Neutrophil (primary cell): ENCODE measurements around the gene ZNF385D.

Experiments
- H3K27ac ChIP-seq: fragments of 200-600 bp; sonication (generic); 2 replicates; pipeline ENCODE4 v1.5.1; 2016; ENCODE audit warnings: mild to moderate bottlenecking, moderate library complexity
- H3K27me3 ChIP-seq: fragments of 200-600 bp; sonication (generic); 2 replicates; pipeline ENCODE4 v1.6.0; 2016; ENCODE audit warnings: mild to moderate bottlenecking
- H3K36me3 ChIP-seq: fragments of 200-600 bp; sonication (generic); 2 replicates; pipeline ENCODE4 v1.5.1; 2017
- H3K4me1 ChIP-seq, 2 experiments: fragments of 200-600 bp in 1 of 2; sonication (generic) in 1 of 2; 1 replicate in 1 of 2; 2 replicates in 1 of 2; pipeline versions ENCODE4 v1.5.1 to v1.6.1; 2013 to 2016; ENCODE audit warnings: low read depth in 1 of 2, low read length in 1 of 2, mild to moderate bottlenecking in 1 of 2, moderate library complexity in 1 of 2; ENCODE audit not compliant: control insufficient read depth in 1 of 2, insufficient read depth in 1 of 2
- H3K4me3 ChIP-seq, 2 experiments: fragments of 200-600 bp in 1 of 2; sonication (generic) in 1 of 2; 1 replicate in 1 of 2; 2 replicates in 1 of 2; pipeline ENCODE4 v1.5.1; 2013 to 2016; ENCODE audit warnings: low read depth in 1 of 2, low read length in 1 of 2, mild to moderate bottlenecking in 1 of 2, moderate library complexity in 1 of 2
- H3K9me3 ChIP-seq: fragments of 200-600 bp; sonication (generic); 2 replicates; pipeline ENCODE4 v1.5.1; 2016
- CTCF ChIP-seq: fragments of 200-600 bp; sonication (generic); IDR thresholded peaks from 2 replicates; pipeline ENCODE4 v1.5.1; 2016; ENCODE audit warnings: antibody characterized with exemption

The ZNF385D gene

GRCh38 chr3:21477541-21478288 lies 273.3 kb downstream of the ZNF385D start:
- Histone ChIP-seq H3K36me3 (no peaks in the 10 kb centered on the region), H3K27ac (no peak overlapping the region), H3K27me3 (no peaks in the 10 kb centered on the region), H3K4me1 (no peaks in the 10 kb centered on the region), H3K9me3 (no peaks in the 10 kb centered on the region), H3K4me3 (no peak overlapping the region)
- TF ChIP-seq CTCF = no peak

GRCh38 chr3:21466476-21466875 lies 284.5 kb downstream of the ZNF385D start:
- Histone ChIP-seq H3K36me3 (no peaks in the 10 kb centered on the region), H3K4me3 (no peak overlapping the region), H3K4me1 (no peaks in the 10 kb centered on the region), H3K27ac (no peak overlapping the region), H3K9me3 (no peaks in the 10 kb centered on the region), H3K27me3 (no peaks in the 10 kb centered on the region)
- TF ChIP-seq CTCF = no peak

- Histone ChIP-seq H3K27me3 (no peaks in the 10 kb centered on the region), H3K36me3 (no peaks in the 10 kb centered on the region), H3K4me1 (no peaks in the 10 kb centered on the region), H3K4me3 (no peak overlapping the region), H3K27ac (no peak overlapping the region), H3K9me3 (no peaks in the 10 kb centered on the region)
- no peak for TF ChIP-seq CTCF
Measured at GRCh38 chr3:21464746-21465145, 286.3 kb downstream of the ZNF385D start.

GRCh38 chr3:21463319-21463718 lies 287.7 kb downstream of the ZNF385D start:
- no peaks in the 10 kb centered on the region for H3K4me1 ChIP-seq
- TF ChIP-seq CTCF = no peak
- no peak overlapping the region for H3K27ac ChIP-seq
- H3K4me3 ChIP-seq = no peak overlapping the region
- no peaks in the 10 kb centered on the region for H3K9me3 ChIP-seq
- H3K27me3 ChIP-seq = no peaks in the 10 kb centered on the region
- no peaks in the 10 kb centered on the region for H3K36me3 ChIP-seq

- TF ChIP-seq CTCF = no peak
- H3K36me3 ChIP-seq = no peaks in the 10 kb centered on the region
- H3K4me1 ChIP-seq = no peaks in the 10 kb centered on the region
- H3K9me3 ChIP-seq = no peaks in the 10 kb centered on the region
- no peak overlapping the region for H3K4me3 ChIP-seq
- no peaks in the 10 kb centered on the region for H3K27me3 ChIP-seq
- no peak overlapping the region for H3K27ac ChIP-seq
Measured at GRCh38 chr3:21462141-21462540, 288.9 kb downstream of the ZNF385D start.
